Measurements from ENCODE around the gene NCOA3.

The NCOA3 gene

DNA sequence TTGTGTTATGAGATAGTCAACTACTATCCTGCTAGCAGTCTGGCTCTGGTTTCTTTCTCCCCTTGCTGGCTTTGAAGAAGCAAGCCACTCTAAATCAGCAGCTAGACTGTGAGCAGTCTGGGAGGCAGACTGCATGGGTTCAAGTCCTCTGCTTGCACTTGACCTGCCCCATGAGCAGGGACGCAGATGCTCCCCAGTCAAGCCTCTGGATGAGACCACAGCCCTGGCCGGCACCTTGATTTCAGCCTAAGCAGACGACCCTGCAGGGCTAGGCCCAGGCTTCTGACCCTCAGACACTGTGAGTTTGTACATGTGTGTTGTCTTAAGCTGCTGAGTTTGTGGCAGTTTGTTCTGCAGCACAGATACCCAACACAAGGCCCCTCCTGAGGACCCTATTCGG, 177.8 kb downstream of the NCOA3 start:
- no peak overlapping the region for H3K4me2 ChIP-seq (ENCODE audit: low read depth, low read length, poor library complexity, severe bottlenecking)
- no peaks in the 10 kb centered on the region for H3F3A ChIP-seq (ENCODE audit: low read depth)
- no peaks in the 10 kb centered on the region for H3K4me1 ChIP-seq (ENCODE audit: insufficient read depth, low read length, poor library complexity, severe bottlenecking)
- H4K20me1 ChIP-seq (ENCODE audit: insufficient read depth, low read length, poor library complexity, severe bottlenecking): no peaks in the 10 kb centered on the region
- H3K79me2 ChIP-seq (ENCODE audit: insufficient read depth, low read length): no peaks in the 10 kb centered on the region
- H2AFZ ChIP-seq (ENCODE audit: low read length): no peak overlapping the region
- H3K4me3 ChIP-seq (ENCODE audit: low read length, poor library complexity, severe bottlenecking): no peak overlapping the region
- no peaks in the 10 kb centered on the region for H3K36me3 ChIP-seq (ENCODE audit: insufficient read depth, low read length)
- TF ChIP-seq EZH2phosphoT487 (IDR thresholded peaks at IDR 0.05; ENCODE audit: borderline replicate concordance): no peak
- TF ChIP-seq, protein P1, sequence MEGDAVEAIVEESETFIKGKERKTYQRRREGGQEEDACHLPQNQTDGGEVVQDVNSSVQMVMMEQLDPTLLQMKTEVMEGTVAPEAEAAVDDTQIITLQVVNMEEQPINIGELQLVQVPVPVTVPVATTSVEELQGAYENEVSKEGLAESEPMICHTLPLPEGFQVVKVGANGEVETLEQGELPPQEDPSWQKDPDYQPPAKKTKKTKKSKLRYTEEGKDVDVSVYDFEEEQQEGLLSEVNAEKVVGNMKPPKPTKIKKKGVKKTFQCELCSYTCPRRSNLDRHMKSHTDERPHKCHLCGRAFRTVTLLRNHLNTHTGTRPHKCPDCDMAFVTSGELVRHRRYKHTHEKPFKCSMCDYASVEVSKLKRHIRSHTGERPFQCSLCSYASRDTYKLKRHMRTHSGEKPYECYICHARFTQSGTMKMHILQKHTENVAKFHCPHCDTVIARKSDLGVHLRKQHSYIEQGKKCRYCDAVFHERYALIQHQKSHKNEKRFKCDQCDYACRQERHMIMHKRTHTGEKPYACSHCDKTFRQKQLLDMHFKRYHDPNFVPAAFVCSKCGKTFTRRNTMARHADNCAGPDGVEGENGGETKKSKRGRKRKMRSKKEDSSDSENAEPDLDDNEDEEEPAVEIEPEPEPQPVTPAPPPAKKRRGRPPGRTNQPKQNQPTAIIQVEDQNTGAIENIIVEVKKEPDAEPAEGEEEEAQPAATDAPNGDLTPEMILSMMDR (conservative IDR thresholded peaks at IDR 0.05; ENCODE audit: low read length): no peak
- H3K9ac ChIP-seq (ENCODE audit: low read depth, low read length, poor library complexity, severe bottlenecking): no peak overlapping the region
- no peaks in the 10 kb centered on the region for H3K9me3 ChIP-seq (ENCODE audit: insufficient read depth, low read depth, low read length)
- no peaks in the 10 kb centered on the region for H3K27me3 ChIP-seq (ENCODE audit: insufficient read depth, low read length, poor library complexity, severe bottlenecking)
- H3K9me2 ChIP-seq (replicated peaks; ENCODE audit: low read depth, low read length): no peaks in the 10 kb centered on the region

DNA sequence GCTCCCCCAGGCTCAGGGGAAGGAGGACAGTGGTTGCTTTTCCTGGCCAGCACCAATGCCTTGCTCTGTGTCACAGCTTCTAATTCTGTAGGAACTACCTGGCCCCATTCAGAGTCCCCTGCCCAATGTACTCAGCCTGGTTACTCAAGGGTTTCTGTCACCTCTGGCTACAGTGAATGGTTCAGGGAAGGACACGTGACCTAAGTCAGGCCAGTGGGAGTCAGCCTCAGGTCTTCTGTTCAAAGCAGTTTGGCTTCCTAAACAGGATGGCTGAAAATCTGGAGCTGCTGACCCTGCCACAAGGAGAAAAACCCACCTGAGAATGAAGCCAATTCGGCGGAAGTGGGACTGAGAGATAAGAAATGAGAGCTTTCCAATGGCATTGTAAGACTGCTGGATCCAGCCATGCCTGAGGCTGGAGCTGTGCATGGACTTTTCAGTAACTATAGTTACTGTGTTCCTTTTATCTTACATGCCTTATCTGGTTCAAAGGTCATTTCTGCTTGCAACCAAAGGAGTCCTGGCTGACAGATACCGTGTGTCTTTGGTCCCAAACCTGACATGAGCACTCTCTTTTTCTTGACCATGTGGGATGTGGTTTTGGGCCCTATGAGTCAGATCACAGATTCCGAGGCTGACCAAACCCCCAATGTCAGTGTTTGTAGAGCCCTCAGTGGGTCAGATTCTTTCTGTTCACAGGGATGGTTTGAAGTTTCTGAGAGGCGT, 179.3 kb downstream of the NCOA3 start:
- Histone ChIP-seq H3K79me2 (ENCODE audit: insufficient read depth, low read length) (no peaks in the 10 kb centered on the region), H3K36me3 (ENCODE audit: insufficient read depth, low read length) (no peaks in the 10 kb centered on the region), H3K4me1 (ENCODE audit: insufficient read depth, low read length, poor library complexity, severe bottlenecking) (no peaks in the 10 kb centered on the region), H3K4me2 (ENCODE audit: low read depth, low read length, poor library complexity, severe bottlenecking) (no peak overlapping the region), H3K4me3 (ENCODE audit: low read length, poor library complexity, severe bottlenecking) (no peak overlapping the region), H2AFZ (ENCODE audit: low read length) (no peak overlapping the region), H3K9ac (ENCODE audit: low read depth, low read length, poor library complexity, severe bottlenecking) (no peak overlapping the region), H3K9me3 (ENCODE audit: insufficient read depth, low read depth, low read length) (no peaks in the 10 kb centered on the region), H3K27me3 (ENCODE audit: insufficient read depth, low read length, poor library complexity, severe bottlenecking) (no peaks in the 10 kb centered on the region), H4K20me1 (ENCODE audit: insufficient read depth, low read length, poor library complexity, severe bottlenecking) (no peaks in the 10 kb centered on the region), H3K9me2 (replicated peaks; ENCODE audit: low read depth, low read length) (no peaks in the 10 kb centered on the region), H3F3A (ENCODE audit: low read depth) (no peaks in the 10 kb centered on the region)
- TF ChIP-seq, protein P1 (conservative IDR thresholded peaks at IDR 0.05; ENCODE audit: low read length): no peak
- no peak for TF ChIP-seq EZH2phosphoT487 (IDR thresholded peaks at IDR 0.05; ENCODE audit: borderline replicate concordance)

DNA sequence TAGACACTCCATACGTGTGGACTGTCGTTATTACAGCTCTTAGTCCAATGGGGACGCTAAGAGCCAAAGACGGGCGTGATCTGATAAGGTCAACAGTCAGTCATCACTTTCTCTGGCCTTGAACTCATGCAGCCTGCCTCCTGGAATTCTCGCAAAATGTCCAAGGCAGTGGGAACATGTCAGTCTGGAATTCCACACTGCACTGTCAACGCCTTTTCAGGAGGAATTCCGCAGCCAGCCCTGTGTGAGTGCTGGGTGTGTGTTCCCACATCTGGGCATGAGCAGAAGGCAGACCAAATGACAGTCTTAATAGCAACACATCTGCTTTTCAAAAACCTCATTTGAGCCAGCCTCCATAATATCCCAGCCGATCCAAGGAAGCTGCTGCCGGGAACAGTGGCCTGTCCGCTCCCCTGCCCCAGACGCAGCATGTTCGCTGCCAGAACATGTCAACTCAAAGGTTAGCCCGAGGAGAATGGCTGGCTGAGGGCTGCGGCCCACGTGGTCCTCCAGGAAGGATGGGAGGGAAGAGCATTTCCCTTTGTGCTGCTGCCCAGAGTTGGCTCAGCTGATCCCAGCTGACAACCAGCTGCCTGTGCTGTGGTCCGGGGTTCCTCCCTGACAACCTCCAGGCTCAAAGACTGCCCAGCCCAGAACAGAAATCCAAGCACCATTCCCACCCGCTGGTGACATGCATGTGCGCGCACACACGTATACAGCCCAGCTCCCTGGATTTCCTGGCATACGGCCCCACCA, 180.5 kb downstream of the NCOA3 start:
- Histone ChIP-seq H3K27me3 (ENCODE audit: insufficient read depth, low read length, poor library complexity, severe bottlenecking) (no peaks in the 10 kb centered on the region), H3K4me3 (ENCODE audit: low read length, poor library complexity, severe bottlenecking) (no peak overlapping the region), H3K9me3 (ENCODE audit: insufficient read depth, low read depth, low read length) (no peaks in the 10 kb centered on the region), H3K4me1 (ENCODE audit: insufficient read depth, low read length, poor library complexity, severe bottlenecking) (no peaks in the 10 kb centered on the region), H3K4me2 (ENCODE audit: low read depth, low read length, poor library complexity, severe bottlenecking) (no peak overlapping the region), H3K9ac (ENCODE audit: low read depth, low read length, poor library complexity, severe bottlenecking) (no peak overlapping the region), H2AFZ (ENCODE audit: low read length) (no peak overlapping the region), H3K36me3 (ENCODE audit: insufficient read depth, low read length) (no peaks in the 10 kb centered on the region), H4K20me1 (ENCODE audit: insufficient read depth, low read length, poor library complexity, severe bottlenecking) (no peaks in the 10 kb centered on the region), H3K79me2 (ENCODE audit: insufficient read depth, low read length) (no peaks in the 10 kb centered on the region), H3K9me2 (replicated peaks; ENCODE audit: low read depth, low read length) (no peaks in the 10 kb centered on the region), H3F3A (ENCODE audit: low read depth) (no peaks in the 10 kb centered on the region)
- no peak for TF ChIP-seq EZH2phosphoT487 (IDR thresholded peaks at IDR 0.05; ENCODE audit: borderline replicate concordance)
- TF ChIP-seq, protein P1 (conservative IDR thresholded peaks at IDR 0.05; ENCODE audit: low read length): no peak
